Measurements from ENCODE around the gene CPEB4.

- TF ChIP-seq SUPT20H (IDR thresholded peaks at IDR 0.05; ENCODE audit: borderline replicate concordance, control insufficient read depth, low read depth, low read length) (no peak), EGR1 (IDR thresholded peaks at IDR 0.05; ENCODE audit: borderline replicate concordance in 1 of 2, low read depth in 2 of 2, low read length in 2 of 2) (no peak), HDAC6 (IDR thresholded peaks at IDR 0.05; ENCODE audit: unreplicated experiment) (no peak), CTCF (IDR thresholded peaks at IDR 0.05 in 2 of 3, conservative IDR thresholded peaks at IDR 0.05 in 1 of 3; ENCODE audit: control insufficient read depth in 2 of 3, extremely low read depth in 1 of 3, insufficient read depth in 1 of 3, low read depth in 3 of 3, low read length in 3 of 3) (no peak), RFX5 (IDR thresholded peaks at IDR 0.05; ENCODE audit: low read depth, low read length) (no peak), NFXL1 (IDR thresholded peaks at IDR 0.05; ENCODE audit: borderline replicate concordance) (no peak), MTA3 (IDR thresholded peaks at IDR 0.05; ENCODE audit: borderline replicate concordance, low read length) (no peak), EP300 (IDR thresholded peaks at IDR 0.05; ENCODE audit: borderline replicate concordance in 1 of 2, control insufficient read depth in 1 of 2, low read depth in 2 of 2, low read length in 2 of 2) (no peak), FOS (IDR thresholded peaks at IDR 0.05; ENCODE audit: borderline replicate concordance, extremely low read depth, insufficient read length) (no peak), POLR2A (IDR thresholded peaks at IDR 0.05; ENCODE audit: low read depth, low read length) (no peak), ZNF687 (IDR thresholded peaks at IDR 0.05) (no peak), BMI1 (IDR thresholded peaks at IDR 0.05; ENCODE audit: borderline replicate concordance) (no peak)
These were observed 34.4 kb downstream of the CPEB4 start for GRCh38 chr5:173922527-173922926.
